Esophagus muscularis mucosa (tissue), 4 donors: ENCODE measurements around the gene HAGH.

Experiments
- CTCF ChIP-seq, 3 experiments: fragments of 200-600 bp in 2 of 3; fragments of 450-650 bp in 1 of 3; sonication (generic) in 2 of 3; IDR thresholded peaks; one replicate each; pipeline ENCODE4 v1.5.1; 2017 to 2019; ENCODE audit warnings: antibody characterized with exemption in 3 of 3, mild to moderate bottlenecking in 2 of 3, moderate library complexity in 1 of 3
- EP300 ChIP-seq: sonication (generic); formaldehyde crosslinking; IDR thresholded peaks from one replicate; pipeline ENCODE4 v1.6.1; 2017; ENCODE audit warnings: antibody characterized with exemption
- POLR2A ChIP-seq: fragments of 450-650 bp; IDR thresholded peaks from one replicate; pipeline ENCODE4 v1.6.1; 2017; ENCODE audit warnings: antibody characterized with exemption, moderate library complexity, mild to moderate bottlenecking, low read depth
- POLR2AphosphoS5 ChIP-seq, 2 donors: sonication (generic); formaldehyde crosslinking; IDR thresholded peaks; one replicate each; pipeline ENCODE4 v1.6.1; 2017; ENCODE audit warnings: antibody characterized with exemption in 2 of 2

GRCh38 chr16:1762879-1763520, 63.6 kb downstream of the HAGH start:
- TF ChIP-seq POLR2A (no peak), CTCF (IDR thresholded peaks at IDR 0.05) (no peak), EP300 (no peak), POLR2AphosphoS5 (IDR thresholded peaks at IDR 0.05) (no peak)
